K562 (cell line): ENCODE data around the gene CNTF. TPM values are rescaled to one million over a fixed set of nuclear protein-coding genes. Genes with fewer than 3 reads are reported as not detected.

ENCODE experiments used
- CAMTA2 ChIP-seq: fragments of 250-450 bp; sonication (Bioruptor Pico); conservative IDR thresholded peaks from 2 replicates; pipeline ENCODE4 v1.5.1; 2022
- EGR1 ChIP-seq: fragments of 450-650 bp; conservative IDR thresholded peaks from 2 replicates; pipeline ENCODE4 v1.6.1; 2017; ENCODE audit warnings: mild to moderate bottlenecking
- EWSR1 ChIP-seq: fragments of 450-650 bp; IDR thresholded peaks from 2 replicates; pipeline ENCODE4 v1.6.1; 2018; ENCODE audit warnings: borderline replicate concordance, mild to moderate bottlenecking, low read depth, moderate library complexity; ENCODE audit not compliant: partially characterized antibody
- EZH2 ChIP-seq: IDR thresholded peaks from 2 replicates; pipeline ENCODE4 v1.6.1; 2012; ENCODE audit warnings: low read depth, mild to moderate bottlenecking, inconsistent platforms, low read length, borderline replicate concordance
- HMGN3 ChIP-seq: IDR thresholded peaks from 2 replicates; pipeline ENCODE4 v1.6.1; 2011; ENCODE audit warnings: borderline replicate concordance, low read depth, mild to moderate bottlenecking, mixed read lengths, low read length; ENCODE audit not compliant: insufficient read length; ENCODE audit errors: extremely low read depth
- KDM4B ChIP-seq, 2 experiments: fragments of 450-650 bp in 1 of 2; sonication (generic) in 1 of 2; IDR thresholded peaks; 2 replicates each; pipeline ENCODE4 v1.6.1; 2016 to 2017; ENCODE audit warnings: borderline replicate concordance in 2 of 2, antibody characterized with exemption in 1 of 2, low read depth in 1 of 2, mild to moderate bottlenecking in 1 of 2
- KLF10 ChIP-seq: fragments of 250-450 bp; sonication (Bioruptor Pico); IDR thresholded peaks from 2 replicates; pipeline ENCODE4 v1.6.1; 2021; ENCODE audit warnings: matching md5 sums
- MYBL2 ChIP-seq, 2 experiments: fragments of 450-650 bp in 1 of 2; sonication (generic) in 1 of 2; formaldehyde crosslinking in 1 of 2; IDR thresholded peaks; 2 replicates each; pipeline versions ENCODE4 v1.6.1 to v1.8.1; 2017 to 2022; ENCODE audit warnings: borderline replicate concordance in 1 of 2, inconsistent platforms in 1 of 2, low read depth in 1 of 2, mild to moderate bottlenecking in 1 of 2, missing genetic modification reagents in 1 of 2, moderate library complexity in 1 of 2
- NFIC ChIP-seq: fragments of 450-650 bp; IDR thresholded peaks from 2 replicates; pipeline ENCODE4 v1.6.1; 2017; ENCODE audit warnings: mild to moderate bottlenecking, inconsistent platforms
- NR4A1 ChIP-seq, 2 experiments: fragments of 250-450 bp in 1 of 2; fragments of 450-650 bp in 1 of 2; sonication (Bioruptor Pico) in 1 of 2; IDR thresholded peaks; 2 replicates each; pipeline versions ENCODE4 v1.4.0 to v1.6.1; 2016 to 2020; ENCODE audit warnings: mild to moderate bottlenecking in 2 of 2, missing compliant biosample characterization in 1 of 2, missing genetic modification characterization in 1 of 2, moderate library complexity in 1 of 2
- RBM25 ChIP-seq: fragments of 200-400 bp; formaldehyde crosslinking; IDR thresholded peaks from 2 replicates; pipeline ENCODE4 v1.6.1; 2018; ENCODE audit warnings: low read length, low read depth, moderate library complexity; ENCODE audit not compliant: severe bottlenecking
- SRF ChIP-seq, 2 experiments: fragments of 250-450, 450-650 bp in 1 of 2; sonication (Bioruptor Pico) in 1 of 2; sonication (generic) in 1 of 2; formaldehyde crosslinking; IDR thresholded peaks; 2 replicates each; pipeline versions ENCODE4 v1.5.0 to v1.5.1; 2020 to 2022; ENCODE audit warnings: mild to moderate bottlenecking in 1 of 2, missing genetic modification reagents in 1 of 2
- ZNF217 ChIP-seq: sonication (generic); formaldehyde crosslinking; IDR thresholded peaks from 2 replicates; pipeline ENCODE4 v1.8.0; 2022; ENCODE audit warnings: mild to moderate bottlenecking, missing genetic modification reagents
- ZNF23 ChIP-seq: fragments of 250-450 bp; sonication (Bioruptor Pico); IDR thresholded peaks from 2 replicates; pipeline ENCODE4 v1.4.0; 2020; ENCODE audit warnings: mild to moderate bottlenecking
- polyA plus RNA-seq, 8 experiments: library from polyadenylated mRNA; depleted of rRNA in 4 of 8; stranded (reverse) in 5 of 8; unstranded in 3 of 8; fragments of >200 nt; fragmentation: Nextera tagmentation in 2 of 8; fragmentation: Illumina TruSeq in 1 of 8; extraction: Ambion mirVana in 2 of 8; extraction: Trizol in 1 of 8; gene quantifications; 2 replicates each; pipeline versions ENCODE4 v1.2.1 to v1.2.3, GENCODE V29; 2011 to 2014; ENCODE audit warnings: inconsistent platforms in 1 of 8, missing spikeins in 1 of 8
- total RNA-seq, 7 experiments: library from RNA; depleted of rRNA in 6 of 7; stranded (reverse); fragments of >200 nt in 6 of 7; fragmentation: Illumina TruSeq in 2 of 7; extraction: Trizol in 2 of 7; gene quantifications; 2 replicates each; pipeline versions ENCODE4 v1.2.1 to v1.2.3, GENCODE V29; 2011 to 2021; ENCODE audit warnings: low replicate concordance in 1 of 7
- TF ChIP-seq, protein P1 (sequence below): fragments of 450-650 bp; IDR thresholded peaks from 2 replicates; pipeline ENCODE4 v1.7.0; 2016; ENCODE audit warnings: borderline replicate concordance
- TF ChIP-seq, protein P2 (sequence below): sonication (generic); formaldehyde crosslinking; IDR thresholded peaks from 2 replicates; pipeline ENCODE4 v1.8.1; 2023; ENCODE audit warnings: mild to moderate bottlenecking, missing genetic modification reagents
- TF ChIP-seq, protein P3 (sequence below): fragments of 250-450 bp; sonication (Bioruptor Pico); IDR thresholded peaks from 2 replicates; pipeline ENCODE4 v1.4.0; 2020
- TF ChIP-seq, protein P4 (sequence below): sonication (generic); formaldehyde crosslinking; IDR thresholded peaks from 2 replicates; pipeline ENCODE4 v1.8.0; 2022; ENCODE audit warnings: mild to moderate bottlenecking, missing genetic modification reagents
- TF ChIP-seq, protein P5 (sequence below): sonication (generic); formaldehyde crosslinking; IDR thresholded peaks from 2 replicates; pipeline ENCODE4 v1.8.0; 2022; ENCODE audit warnings: mild to moderate bottlenecking, missing genetic modification reagents
- TF ChIP-seq, protein P6 (sequence below): fragments of 450-650 bp; IDR thresholded peaks from 2 replicates; pipeline ENCODE4 v1.6.1; 2016

Gene CNTF
- total and polyA plus RNA-seq, 9 of the 15 experiments (the other 6 are each of a cell fraction or from before 2014, with no cell fraction given), result 0.17 to 5.0 (median 2.3) TPM

DNA sequence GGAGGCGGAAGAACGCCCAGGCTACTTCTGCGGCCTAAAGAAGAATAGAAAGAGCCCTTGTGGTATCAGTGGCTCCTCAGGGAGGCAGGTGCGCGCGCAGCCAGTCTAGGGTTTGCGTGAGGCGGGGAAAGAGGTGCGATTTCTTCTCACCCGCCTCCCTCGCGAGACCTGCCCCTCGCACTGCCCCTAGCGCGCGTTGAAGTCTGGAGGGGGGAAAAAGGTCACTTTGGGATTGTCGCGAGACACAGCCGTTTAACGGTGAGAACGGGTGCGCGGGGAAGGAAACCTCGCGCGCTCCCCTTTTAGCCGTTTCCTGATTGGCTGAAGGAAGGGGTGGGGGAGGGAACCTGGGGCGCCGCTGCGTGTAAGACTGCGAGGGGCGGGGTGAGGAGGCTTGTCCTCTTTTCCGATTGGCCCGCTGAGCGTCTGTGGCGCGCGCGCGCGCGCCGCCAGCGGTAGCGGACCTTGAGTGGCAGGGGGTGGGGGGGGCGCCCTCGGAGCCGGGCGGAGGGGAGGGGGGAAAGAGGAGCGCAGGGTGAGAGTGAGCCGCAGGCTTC, 43.8 kb upstream of the CNTF start, which contains the start of gene ZFP91 (continued):
- TF ChIP-seq, protein P1, sequence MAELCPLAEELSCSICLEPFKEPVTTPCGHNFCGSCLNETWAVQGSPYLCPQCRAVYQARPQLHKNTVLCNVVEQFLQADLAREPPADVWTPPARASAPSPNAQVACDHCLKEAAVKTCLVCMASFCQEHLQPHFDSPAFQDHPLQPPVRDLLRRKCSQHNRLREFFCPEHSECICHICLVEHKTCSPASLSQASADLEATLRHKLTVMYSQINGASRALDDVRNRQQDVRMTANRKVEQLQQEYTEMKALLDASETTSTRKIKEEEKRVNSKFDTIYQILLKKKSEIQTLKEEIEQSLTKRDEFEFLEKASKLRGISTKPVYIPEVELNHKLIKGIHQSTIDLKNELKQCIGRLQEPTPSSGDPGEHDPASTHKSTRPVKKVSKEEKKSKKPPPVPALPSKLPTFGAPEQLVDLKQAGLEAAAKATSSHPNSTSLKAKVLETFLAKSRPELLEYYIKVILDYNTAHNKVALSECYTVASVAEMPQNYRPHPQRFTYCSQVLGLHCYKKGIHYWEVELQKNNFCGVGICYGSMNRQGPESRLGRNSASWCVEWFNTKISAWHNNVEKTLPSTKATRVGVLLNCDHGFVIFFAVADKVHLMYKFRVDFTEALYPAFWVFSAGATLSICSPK, result no peak
- TF ChIP-seq NFIC (peak; percentile 23; the same call in 1 of the 2 replicates), EZH2 (no peak), EWSR1 (no peak), ZNF23 (CRISPR knock-in tag) (no peak), KLF10 (CRISPR knock-in tag) (no peak), NR4A1 (CRISPR knock-in tag; IDR thresholded peaks at IDR 0.05) (no peak), NR4A1 (tag; IDR thresholded peaks at IDR 0.05) (no peak), MYBL2 (IDR thresholded peaks at IDR 0.05; ENCODE audit: low read depth) (peak; percentile 96), MYBL2 (CRISPR knock-in tag; IDR thresholded peaks at IDR 0.05; ENCODE audit: borderline replicate concordance) (no peak), ZNF217 (CRISPR knock-in tag) (no peak), EGR1 (no peak), KDM4B (IDR thresholded peaks at IDR 0.05; ENCODE audit: borderline replicate concordance in 2 of 2, low read depth in 1 of 2) (no peak), CAMTA2 (CRISPR knock-in tag) (no peak), SRF (CRISPR knock-in tag; IDR thresholded peaks at IDR 0.05) (no peak), RBM25 (peak; percentile 81), HMGN3 (peak; percentile 1)
- TF ChIP-seq, protein P2, sequence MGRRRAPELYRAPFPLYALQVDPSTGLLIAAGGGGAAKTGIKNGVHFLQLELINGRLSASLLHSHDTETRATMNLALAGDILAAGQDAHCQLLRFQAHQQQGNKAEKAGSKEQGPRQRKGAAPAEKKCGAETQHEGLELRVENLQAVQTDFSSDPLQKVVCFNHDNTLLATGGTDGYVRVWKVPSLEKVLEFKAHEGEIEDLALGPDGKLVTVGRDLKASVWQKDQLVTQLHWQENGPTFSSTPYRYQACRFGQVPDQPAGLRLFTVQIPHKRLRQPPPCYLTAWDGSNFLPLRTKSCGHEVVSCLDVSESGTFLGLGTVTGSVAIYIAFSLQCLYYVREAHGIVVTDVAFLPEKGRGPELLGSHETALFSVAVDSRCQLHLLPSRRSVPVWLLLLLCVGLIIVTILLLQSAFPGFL (CRISPR knock-in tag), result no peak
- TF ChIP-seq, protein P3, sequence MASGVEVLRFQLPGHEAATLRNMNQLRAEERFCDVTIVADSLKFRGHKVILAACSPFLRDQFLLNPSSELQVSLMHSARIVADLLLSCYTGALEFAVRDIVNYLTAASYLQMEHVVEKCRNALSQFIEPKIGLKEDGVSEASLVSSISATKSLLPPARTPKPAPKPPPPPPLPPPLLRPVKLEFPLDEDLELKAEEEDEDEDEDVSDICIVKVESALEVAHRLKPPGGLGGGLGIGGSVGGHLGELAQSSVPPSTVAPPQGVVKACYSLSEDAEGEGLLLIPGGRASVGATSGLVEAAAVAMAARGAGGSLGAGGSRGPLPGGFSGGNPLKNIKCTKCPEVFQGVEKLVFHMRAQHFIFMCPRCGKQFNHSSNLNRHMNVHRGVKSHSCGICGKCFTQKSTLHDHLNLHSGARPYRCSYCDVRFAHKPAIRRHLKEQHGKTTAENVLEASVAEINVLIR, result no peak
- TF ChIP-seq, protein P4, sequence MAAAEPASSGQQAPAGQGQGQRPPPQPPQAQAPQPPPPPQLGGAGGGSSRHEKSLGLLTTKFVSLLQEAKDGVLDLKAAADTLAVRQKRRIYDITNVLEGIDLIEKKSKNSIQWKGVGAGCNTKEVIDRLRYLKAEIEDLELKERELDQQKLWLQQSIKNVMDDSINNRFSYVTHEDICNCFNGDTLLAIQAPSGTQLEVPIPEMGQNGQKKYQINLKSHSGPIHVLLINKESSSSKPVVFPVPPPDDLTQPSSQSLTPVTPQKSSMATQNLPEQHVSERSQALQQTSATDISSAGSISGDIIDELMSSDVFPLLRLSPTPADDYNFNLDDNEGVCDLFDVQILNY (CRISPR knock-in tag), result no peak
- TF ChIP-seq, protein P5, sequence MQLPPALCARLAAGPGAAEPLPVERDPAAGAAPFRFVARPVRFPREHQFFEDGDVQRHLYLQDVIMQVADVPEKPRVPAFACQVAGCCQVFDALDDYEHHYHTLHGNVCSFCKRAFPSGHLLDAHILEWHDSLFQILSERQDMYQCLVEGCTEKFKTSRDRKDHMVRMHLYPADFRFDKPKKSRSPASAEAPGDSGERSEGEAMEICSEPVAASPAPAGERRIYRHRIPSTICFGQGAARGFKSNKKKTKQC (CRISPR knock-in tag), result no peak
- TF ChIP-seq, protein P6, sequence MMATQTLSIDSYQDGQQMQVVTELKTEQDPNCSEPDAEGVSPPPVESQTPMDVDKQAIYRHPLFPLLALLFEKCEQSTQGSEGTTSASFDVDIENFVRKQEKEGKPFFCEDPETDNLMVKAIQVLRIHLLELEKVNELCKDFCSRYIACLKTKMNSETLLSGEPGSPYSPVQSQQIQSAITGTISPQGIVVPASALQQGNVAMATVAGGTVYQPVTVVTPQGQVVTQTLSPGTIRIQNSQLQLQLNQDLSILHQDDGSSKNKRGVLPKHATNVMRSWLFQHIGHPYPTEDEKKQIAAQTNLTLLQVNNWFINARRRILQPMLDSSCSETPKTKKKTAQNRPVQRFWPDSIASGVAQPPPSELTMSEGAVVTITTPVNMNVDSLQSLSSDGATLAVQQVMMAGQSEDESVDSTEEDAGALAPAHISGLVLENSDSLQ, result peak; percentile 92
